ENCODE measurements around the gene C12orf56. TPM values are rescaled to one million over a fixed set of nuclear protein-coding genes. Genes with fewer than 3 reads are reported as not detected.

Gene C12orf56
- total and polyA plus RNA-seq, 4 donors: 0.03 to 0.51 (median 0.12) TPM; not detected in 1

GRCh38 chr12:64225626-64226025 is 164.9 kb downstream of the C12orf56 start:
- Histone ChIP-seq H3K4me3 (no peak overlapping the region), H3K27ac (ENCODE audit: low read depth in 1 of 2, low read length in 1 of 2) (no peak overlapping the region), H3K4me1 (ENCODE audit: control insufficient read depth in 5 of 5, insufficient read depth in 5 of 5, low read length in 5 of 5) (peaks cover 0 to 6% (median 0%) of the 10 kb centered on the region in 5 donors), H3K9me3 (ENCODE audit: control insufficient read depth in 4 of 4, insufficient read depth in 3 of 4, low read length in 3 of 4) (no peaks in the 10 kb centered on the region), H3K36me3 (ENCODE audit: control insufficient read depth in 4 of 4, insufficient read depth in 4 of 4, low read length in 4 of 4) (no peaks in the 10 kb centered on the region), H3K27me3 (ENCODE audit: control insufficient read depth in 3 of 3, insufficient read depth in 3 of 3, low read length in 2 of 3) (no peaks in the 10 kb centered on the region), H3K9ac (ENCODE audit: insufficient read depth in 1 of 2, low read length in 2 of 2) (no peak overlapping the region)
- 13 to 36% methylated on average over 2 of the region's 2 CpGs for WGBS, 2 donors
- TF ChIP-seq, protein P1, sequence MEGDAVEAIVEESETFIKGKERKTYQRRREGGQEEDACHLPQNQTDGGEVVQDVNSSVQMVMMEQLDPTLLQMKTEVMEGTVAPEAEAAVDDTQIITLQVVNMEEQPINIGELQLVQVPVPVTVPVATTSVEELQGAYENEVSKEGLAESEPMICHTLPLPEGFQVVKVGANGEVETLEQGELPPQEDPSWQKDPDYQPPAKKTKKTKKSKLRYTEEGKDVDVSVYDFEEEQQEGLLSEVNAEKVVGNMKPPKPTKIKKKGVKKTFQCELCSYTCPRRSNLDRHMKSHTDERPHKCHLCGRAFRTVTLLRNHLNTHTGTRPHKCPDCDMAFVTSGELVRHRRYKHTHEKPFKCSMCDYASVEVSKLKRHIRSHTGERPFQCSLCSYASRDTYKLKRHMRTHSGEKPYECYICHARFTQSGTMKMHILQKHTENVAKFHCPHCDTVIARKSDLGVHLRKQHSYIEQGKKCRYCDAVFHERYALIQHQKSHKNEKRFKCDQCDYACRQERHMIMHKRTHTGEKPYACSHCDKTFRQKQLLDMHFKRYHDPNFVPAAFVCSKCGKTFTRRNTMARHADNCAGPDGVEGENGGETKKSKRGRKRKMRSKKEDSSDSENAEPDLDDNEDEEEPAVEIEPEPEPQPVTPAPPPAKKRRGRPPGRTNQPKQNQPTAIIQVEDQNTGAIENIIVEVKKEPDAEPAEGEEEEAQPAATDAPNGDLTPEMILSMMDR (IDR thresholded peaks at IDR 0.05; ENCODE audit: control extremely low read depth, extremely low read depth): no peak
- DNase-seq (no peak), ATAC-seq (ENCODE audit: insufficient read depth, low FRiP score) (no peak)

GRCh38 chr12:64222009-64222765 is 168.4 kb downstream of the C12orf56 start, which contains the start of gene KICS2:
TSS of gene KICS2 (minus strand) at chr12:64222296. CDS start at chr12:64222237, 59 bp downstream.
- TF ChIP-seq, protein P1 (IDR thresholded peaks at IDR 0.05; ENCODE audit: control extremely low read depth, extremely low read depth): no peak
- DNase-seq: peak; percentile 93 to 97 (median 95)
- Histone ChIP-seq H3K4me3 (peak within 1 kb of the TSS; percentile 85), H3K36me3 (ENCODE audit: control insufficient read depth in 4 of 4, insufficient read depth in 4 of 4, low read length in 4 of 4) (no peaks in the 10 kb centered on the region), H3K27me3 (ENCODE audit: control insufficient read depth in 3 of 3, insufficient read depth in 3 of 3, low read length in 2 of 3) (no peaks in the 10 kb centered on the region), H3K9me3 (ENCODE audit: control insufficient read depth in 4 of 4, insufficient read depth in 3 of 4, low read length in 3 of 4) (no peaks in the 10 kb centered on the region), H3K4me1 (ENCODE audit: control insufficient read depth in 5 of 5, insufficient read depth in 5 of 5, low read length in 5 of 5) (peaks cover 0 to 6% (median 3%) of the 10 kb centered on the region in 5 donors), H3K27ac (ENCODE audit: low read depth in 1 of 2, low read length in 1 of 2) (peak within 1 kb of the TSS; percentile 93 to 98), H3K9ac (ENCODE audit: insufficient read depth in 1 of 2, low read length in 2 of 2) (peak within 1 kb of the TSS; percentile 57 to 78)
- ATAC-seq (ENCODE audit: insufficient read depth, low FRiP score): peak; percentile 99
- WGBS, 2 donors: 0% methylated on average over 56 of the region's 56 CpGs

DNA sequence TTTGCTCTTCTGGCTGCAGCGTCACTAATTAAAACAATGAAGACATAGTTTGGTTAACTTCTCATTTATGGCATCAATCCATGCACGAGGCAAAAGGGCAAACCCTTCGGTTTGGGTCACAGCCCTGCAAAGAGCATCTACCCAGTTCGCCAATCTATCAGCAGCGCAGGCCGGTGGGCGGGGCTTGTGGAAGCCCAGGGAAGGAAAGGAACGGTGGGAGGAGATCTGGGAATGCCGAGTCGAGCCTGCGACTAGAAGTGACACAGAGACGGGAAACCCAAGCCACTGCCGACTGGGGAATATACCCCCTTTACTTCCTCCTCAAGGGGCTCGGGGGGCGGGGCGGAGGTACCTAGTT is 168.9 kb downstream of the C12orf56 start:
- Histone ChIP-seq H3K9me3 (ENCODE audit: control insufficient read depth in 4 of 4, insufficient read depth in 3 of 4, low read length in 3 of 4) (no peaks in the 10 kb centered on the region), H3K9ac (ENCODE audit: insufficient read depth in 1 of 2, low read length in 2 of 2) (peak overlapping the region; percentile 50 to 57), H3K4me3 (peak overlapping the region; percentile 85), H3K27ac (ENCODE audit: low read depth in 1 of 2, low read length in 1 of 2) (peak overlapping the region; percentile 93 to 98), H3K4me1 (ENCODE audit: control insufficient read depth in 5 of 5, insufficient read depth in 5 of 5, low read length in 5 of 5) (peaks cover 0 to 6% (median 3%) of the 10 kb centered on the region in 5 donors), H3K27me3 (ENCODE audit: control insufficient read depth in 3 of 3, insufficient read depth in 3 of 3, low read length in 2 of 3) (no peaks in the 10 kb centered on the region), H3K36me3 (ENCODE audit: control insufficient read depth in 4 of 4, insufficient read depth in 4 of 4, low read length in 4 of 4) (no peaks in the 10 kb centered on the region)
- peak; percentile 85 to 89 (median 88) for DNase-seq
- 0% methylated on average over 16 of the region's 16 CpGs for WGBS, 2 donors
- TF ChIP-seq, protein P1 (IDR thresholded peaks at IDR 0.05; ENCODE audit: control extremely low read depth, extremely low read depth): no peak
- peak; percentile 91 for ATAC-seq (ENCODE audit: insufficient read depth, low FRiP score)

Measured in lung (tissue), 12 donors.